GM18873 (cell line): ENCODE results near the gene APCDD1.
A peak's percentile ranks its signal among the peaks of the same experiment; 100 is the strongest.
"Not testable (repeated sequence)": the region's sequence is repeated elsewhere in the genome, so short reads cannot be mapped to it uniquely, and the experiment has no call there.

ENCODE experiments used
- ATAC-seq: cut with Tn5 transposase; IDR thresholded peaks from one replicate; pipeline ENCODE4 v1.9.1; 2021; ENCODE audit warnings: mild to moderate bottlenecking, moderate library complexity, moderate number of reproducible peaks; ENCODE audit not compliant: unreplicated experiment, low FRiP score

The APCDD1 gene

GRCh38 chr18:10485475-10485874, 31.0 kb downstream of the APCDD1 start:
- no peak for ATAC-seq

DNA sequence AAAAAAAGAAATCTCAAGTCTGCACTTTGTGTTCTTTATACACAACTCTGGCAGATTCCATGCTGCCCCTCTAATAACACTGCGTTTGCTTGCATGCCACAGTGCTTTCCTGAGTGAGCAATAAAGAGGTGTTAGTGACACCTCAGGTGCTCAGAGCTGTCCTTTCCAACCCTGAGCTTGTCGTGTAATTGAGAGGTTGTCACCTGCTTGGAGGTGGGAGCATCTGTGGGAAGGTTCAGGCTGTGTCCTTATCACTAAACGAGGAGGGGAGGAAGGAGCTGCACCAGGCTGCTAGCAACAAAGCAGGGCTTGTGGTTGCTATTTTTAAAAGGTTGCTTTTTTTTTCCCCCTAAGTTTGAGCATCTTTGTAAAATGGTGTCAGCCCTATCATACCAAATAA, 31.9 kb downstream of the APCDD1 start:
- no peak for ATAC-seq

DNA sequence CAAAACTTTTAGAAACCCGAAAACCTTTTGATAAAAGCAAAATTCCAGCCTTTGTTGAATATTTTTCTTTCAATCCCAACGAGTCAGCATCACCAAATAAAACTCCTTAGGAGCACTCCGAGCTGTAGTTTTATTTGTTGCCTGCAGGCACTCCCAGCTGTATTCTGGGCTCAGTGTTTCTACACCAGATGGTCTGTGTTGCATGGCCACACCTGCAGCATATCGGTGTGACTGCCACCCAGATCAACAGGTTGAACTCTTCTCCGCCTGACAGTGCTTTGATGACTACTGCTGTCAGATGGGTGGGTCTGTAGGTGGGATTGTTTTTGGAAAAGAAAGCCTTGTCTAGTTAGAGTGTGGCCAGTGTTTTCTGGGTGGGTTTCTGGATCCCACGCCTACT, 32.7 kb downstream of the APCDD1 start:
- no peak for ATAC-seq

- ATAC-seq = no peak
Observed at GRCh38 chr18:10488017-10488416, 33.6 kb downstream of the APCDD1 start.

DNA sequence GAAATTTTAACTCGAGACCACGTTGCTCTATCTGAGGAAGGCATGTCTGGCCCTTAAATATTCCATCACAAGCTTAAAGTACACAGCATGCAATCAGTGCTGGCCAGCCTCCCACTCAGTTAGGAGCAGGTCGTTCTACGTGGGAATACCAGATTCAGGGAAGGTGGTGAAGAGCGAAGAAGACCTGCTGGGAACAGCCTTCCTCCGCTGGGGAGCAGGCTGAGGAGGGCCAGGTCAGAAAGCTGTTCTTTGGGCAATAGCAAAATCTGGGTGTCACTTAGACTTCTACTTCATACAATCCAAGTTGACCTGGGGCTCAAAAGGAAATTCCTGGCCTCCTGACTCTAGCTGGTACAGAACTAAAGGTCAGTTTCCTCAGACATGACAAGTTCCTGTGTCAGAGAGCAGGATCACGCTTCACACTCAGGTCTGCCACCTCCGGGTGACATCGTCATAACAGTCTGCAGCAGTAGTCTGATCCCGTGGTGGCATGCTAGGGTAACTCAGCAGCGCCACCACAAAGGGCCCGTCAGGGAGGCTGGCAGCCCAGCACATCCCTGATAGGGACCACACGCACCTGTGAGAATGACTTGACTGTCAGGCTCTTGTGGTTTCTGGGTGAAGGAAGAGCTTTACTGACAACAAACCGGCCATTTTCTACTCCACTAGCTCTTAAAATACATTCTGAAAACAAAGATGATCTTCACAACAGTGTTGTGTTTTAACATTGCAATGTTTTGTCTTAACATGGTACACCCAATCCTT, 36.1 kb downstream of the APCDD1 start:
- peak; percentile 95 for ATAC-seq

DNA sequence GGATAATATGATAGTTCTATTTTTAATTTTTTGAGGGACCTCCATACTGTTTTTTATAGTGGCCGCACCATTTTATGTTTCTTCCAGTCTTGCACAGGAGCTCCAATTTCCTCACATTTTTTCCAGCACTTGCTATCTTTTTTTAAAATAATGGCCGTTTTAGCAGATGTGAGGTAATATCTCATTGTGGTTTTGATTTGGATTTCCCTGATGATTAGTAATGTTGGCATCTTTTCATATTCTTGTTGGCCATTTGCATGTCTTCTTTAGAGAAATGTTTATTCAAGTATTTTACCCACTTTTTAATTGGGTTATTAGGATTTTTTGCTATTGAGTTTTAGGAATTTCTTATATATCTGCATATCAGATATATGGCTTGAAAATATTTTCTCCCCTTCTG, 41.5 kb downstream of the APCDD1 start:
- ATAC-seq = no peak

DNA sequence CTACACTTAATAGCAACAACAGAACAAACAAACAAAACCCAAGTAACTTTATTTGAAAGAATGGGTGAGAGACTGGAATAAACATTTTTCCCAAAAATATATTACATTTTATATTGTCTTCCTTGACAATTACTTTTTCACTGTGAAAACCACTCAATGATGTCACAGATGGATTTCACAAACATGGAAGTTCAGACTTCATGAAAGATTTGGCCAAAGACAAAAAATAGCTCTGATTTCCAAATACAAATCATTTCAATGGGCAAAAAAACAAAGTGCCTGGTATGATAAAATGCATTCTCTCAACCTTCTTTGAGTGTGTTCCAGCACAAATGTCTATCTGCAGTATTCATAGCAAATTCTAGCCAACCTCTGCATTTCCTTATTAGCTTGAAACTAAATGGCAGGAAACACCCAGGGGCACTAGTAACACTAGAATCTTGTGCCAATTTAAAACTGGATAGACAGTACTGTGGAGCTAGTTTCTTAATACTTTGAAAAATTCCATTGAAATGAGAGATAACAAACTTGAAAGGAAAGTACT, 42.8 kb downstream of the APCDD1 start:
- no peak for ATAC-seq

- ATAC-seq = no peak
Observed at GRCh38 chr18:10499230-10499629, 44.8 kb downstream of the APCDD1 start.

- ATAC-seq = no peak
Observed at GRCh38 chr18:10500038-10500437, 45.6 kb downstream of the APCDD1 start.

- ATAC-seq = no peak
Observed at GRCh38 chr18:10504723-10505122, 50.3 kb downstream of the APCDD1 start.

GRCh38 chr18:10505892-10506291, 51.5 kb downstream of the APCDD1 start:
- ATAC-seq = not testable (repeated sequence)

DNA sequence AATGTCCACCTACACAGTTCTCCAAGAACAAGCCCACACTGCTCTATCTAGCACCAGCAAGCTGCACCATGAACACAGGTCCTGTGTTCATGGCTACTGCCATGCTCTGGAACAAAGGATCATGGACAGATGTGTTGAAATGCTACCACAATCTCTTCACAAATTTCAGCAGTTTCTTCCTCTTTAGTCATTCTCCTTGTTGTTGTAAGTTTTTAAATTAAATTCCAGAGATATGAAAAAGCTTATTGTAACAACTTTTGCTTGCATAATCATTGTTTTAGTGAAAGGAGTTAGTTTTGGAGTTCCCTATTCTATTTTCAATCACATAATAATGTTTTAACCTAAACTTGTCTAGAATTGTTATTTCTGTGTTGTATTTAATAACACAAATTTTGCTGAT, 54.2 kb downstream of the APCDD1 start:
- no peak for ATAC-seq

- no peak for ATAC-seq
Observed at GRCh38 chr18:10511236-10511635, 56.8 kb downstream of the APCDD1 start.

- ATAC-seq = no peak
Observed at GRCh38 chr18:10514082-10514481, 59.6 kb downstream of the APCDD1 start.

DNA sequence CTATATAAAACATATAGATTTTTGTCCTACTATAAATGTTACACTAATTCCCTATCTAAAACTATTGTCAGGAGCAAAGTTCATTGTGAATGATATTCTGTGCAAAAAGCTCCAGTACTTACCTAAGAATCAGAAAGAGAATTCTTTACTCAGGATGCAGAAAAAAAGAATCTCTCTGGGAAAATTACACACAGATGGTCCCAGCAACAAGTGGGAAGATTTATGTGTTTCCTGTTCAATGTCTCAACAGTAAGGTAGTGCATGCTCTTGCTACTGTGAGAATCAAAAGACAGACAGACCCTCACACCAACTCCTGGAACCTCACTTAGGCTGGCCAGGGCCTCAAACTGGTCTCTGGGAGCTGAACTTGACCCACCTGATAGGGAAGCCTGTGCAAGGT, 60.2 kb downstream of the APCDD1 start:
- ATAC-seq = no peak

DNA sequence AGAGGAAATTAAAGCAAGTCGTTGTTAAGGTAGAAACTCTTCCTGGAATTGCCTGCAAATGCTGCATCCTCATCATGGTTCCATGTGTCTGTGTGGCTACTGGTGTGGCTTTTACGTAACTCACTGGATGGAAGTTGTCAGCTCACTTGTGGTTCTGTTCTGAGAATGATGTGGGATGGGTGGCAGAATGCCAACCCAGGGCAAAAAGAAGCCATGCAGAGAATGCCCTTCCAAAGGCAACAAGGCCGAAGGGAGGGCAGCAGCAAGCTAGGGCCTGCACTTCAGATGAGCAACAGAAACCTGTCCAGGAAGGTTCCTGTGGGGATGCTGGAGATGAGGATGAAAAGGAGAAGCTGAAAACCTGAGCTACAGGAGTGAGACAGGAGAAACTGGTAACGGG, 61.0 kb downstream of the APCDD1 start:
- no peak for ATAC-seq

GRCh38 chr18:10516078-10516477, 61.6 kb downstream of the APCDD1 start:
- no peak for ATAC-seq

DNA sequence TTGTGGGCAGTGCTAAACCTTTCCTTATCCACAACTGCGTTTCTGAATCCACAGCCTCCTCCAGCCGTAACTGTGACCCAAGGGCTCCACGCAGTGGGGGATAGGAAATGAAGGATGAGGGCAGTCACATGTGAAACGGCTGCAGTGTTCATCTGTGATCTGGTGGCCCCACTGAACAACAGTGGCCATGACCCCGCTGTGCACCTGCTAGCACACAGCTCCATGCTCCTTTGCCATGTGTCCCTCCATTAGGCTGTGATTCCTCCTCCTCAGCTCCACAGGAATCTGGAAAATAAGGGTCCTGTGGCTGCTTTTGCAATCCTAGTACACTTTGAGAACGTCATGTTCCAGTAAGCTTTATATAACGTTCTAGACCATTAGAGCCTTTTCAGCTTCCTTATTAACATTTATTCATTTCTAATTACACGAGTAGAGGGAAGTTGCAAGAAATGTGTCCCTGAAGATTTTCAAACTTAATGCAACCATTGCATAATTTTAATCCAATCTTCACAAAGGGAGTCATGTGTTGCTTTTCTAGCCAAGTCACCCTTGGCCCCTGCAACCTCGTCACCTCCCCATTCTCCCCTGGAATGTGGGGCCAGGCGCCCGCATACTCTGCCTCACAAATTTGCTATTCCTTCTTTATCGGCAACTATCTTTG, 64.3 kb downstream of the APCDD1 start:
- ATAC-seq = no peak

DNA sequence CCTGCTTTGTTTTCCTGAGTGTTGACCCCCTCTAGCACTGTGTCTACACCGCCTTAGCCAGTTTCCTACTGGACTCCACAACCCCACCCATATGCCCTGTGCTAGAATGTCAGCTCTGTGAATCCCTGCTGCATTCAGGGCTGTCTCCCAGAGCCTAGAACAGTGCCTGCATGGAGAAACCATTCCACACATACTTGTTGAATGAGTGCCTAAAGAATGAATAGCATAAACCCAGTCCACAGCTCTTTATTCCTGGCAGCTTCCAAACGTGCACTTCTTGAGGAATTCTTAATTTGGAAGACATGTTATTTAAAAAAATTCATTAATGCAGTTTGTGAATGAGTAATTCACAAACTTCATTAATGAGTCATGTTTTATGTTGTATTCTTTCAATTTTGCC, 64.9 kb downstream of the APCDD1 start:
- ATAC-seq = no peak

GRCh38 chr18:10519999-10520935, 65.8 kb downstream of the APCDD1 start:
- ATAC-seq = peak; percentile 66

DNA sequence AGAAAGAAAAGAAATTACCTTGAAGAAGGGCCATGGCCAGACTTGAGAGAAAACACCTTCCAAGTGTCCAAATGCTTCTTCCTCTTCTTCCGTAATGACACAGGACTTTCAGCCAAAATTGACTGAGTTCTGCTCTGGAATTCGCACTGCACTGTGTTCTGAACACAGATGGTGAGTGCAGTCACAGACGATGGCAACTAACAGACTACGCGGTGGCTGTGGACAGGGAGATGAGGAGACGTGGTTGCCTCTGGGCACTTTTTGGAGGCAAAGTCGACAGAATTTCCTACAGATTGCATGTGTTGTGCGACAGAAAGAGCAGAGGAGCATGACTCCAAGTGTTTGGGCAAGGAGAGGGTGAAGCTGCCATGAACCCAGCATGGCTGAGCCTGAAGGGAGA, 67.1 kb downstream of the APCDD1 start:
- ATAC-seq = no peak
